Osteocyte (in vitro differentiated cells): Measurements from ENCODE around the gene SPSB3. TPM values are rescaled to one million over a fixed set of nuclear protein-coding genes. Genes with fewer than 3 reads are reported as not detected.

Experiments used
- DNase-seq: peaks from one replicate; pipeline ENCODE4 v3.0.0; 2021; ENCODE audit warnings: mixed read lengths; ENCODE audit not compliant: unreplicated experiment; ENCODE audit errors: extremely low spot score
- H3K27ac Mint-ChIP-seq: one replicate; pipeline ENCODE4 v1.8.0; 2021; ENCODE audit warnings: mild to moderate bottlenecking, mixed read lengths; ENCODE audit not compliant: unreplicated experiment
- H3K27me3 Mint-ChIP-seq: one replicate; pipeline ENCODE4 v1.8.0; 2021; ENCODE audit warnings: mixed read lengths; ENCODE audit not compliant: unreplicated experiment
- H3K36me3 Mint-ChIP-seq: one replicate; pipeline ENCODE4 v1.8.0; 2021; ENCODE audit warnings: mixed read lengths; ENCODE audit not compliant: unreplicated experiment
- H3K4me1 Mint-ChIP-seq: one replicate; pipeline ENCODE4 v1.8.0; 2021; ENCODE audit warnings: mixed read lengths; ENCODE audit not compliant: unreplicated experiment
- H3K4me3 Mint-ChIP-seq: one replicate; pipeline ENCODE4 v1.8.0; 2021; ENCODE audit warnings: mild to moderate bottlenecking, moderate library complexity, mixed read lengths; ENCODE audit not compliant: unreplicated experiment
- H3K9me3 Mint-ChIP-seq: one replicate; pipeline ENCODE4 v1.8.0; 2021; ENCODE audit warnings: mixed read lengths; ENCODE audit not compliant: unreplicated experiment
- CTCF ChIP-seq: fragments of 200-600 bp; sonication (generic); IDR thresholded peaks from 2 replicates; pipeline ENCODE4 v1.5.0; 2021; ENCODE audit warnings: antibody characterized with exemption, mild to moderate bottlenecking, moderate library complexity
- total RNA-seq: library from RNA; stranded (reverse); gene quantifications from 2 replicates; pipeline ENCODE4 v1.2.1, GENCODE V29; 2021

The SPSB3 gene
- total RNA-seq, 1 donor from 2014 or later = 53.4 TPM

- Mint-ChIP-seq H3K4me3 (no peak overlapping the region), H3K27ac (no peak overlapping the region), H3K4me1 (peaks cover 24% of the 10 kb centered on the region), H3K36me3 (peaks cover 2% of the 10 kb centered on the region), H3K27me3 (no peaks in the 10 kb centered on the region), H3K9me3 (no peaks in the 10 kb centered on the region)
- no peak for TF ChIP-seq CTCF
- DNase-seq = no peak
Observed at GRCh38 chr16:1776991-1777374, 5.4 kb downstream of the SPSB3 start.

GRCh38 chr16:1776672-1776955 lies 5.8 kb downstream of the SPSB3 start:
- Mint-ChIP-seq H3K9me3 (no peaks in the 10 kb centered on the region), H3K27ac (no peak overlapping the region), H3K36me3 (peaks cover 2% of the 10 kb centered on the region), H3K27me3 (no peaks in the 10 kb centered on the region), H3K4me3 (no peak overlapping the region), H3K4me1 (peaks cover 25% of the 10 kb centered on the region)
- DNase-seq = no peak
- no peak for TF ChIP-seq CTCF

GRCh38 chr16:1775846-1776671 lies 6.3 kb downstream of the SPSB3 start:
- Mint-ChIP-seq H3K27me3 (no peaks in the 10 kb centered on the region), H3K9me3 (no peaks in the 10 kb centered on the region), H3K27ac (no peak overlapping the region), H3K36me3 (peaks cover 2% of the 10 kb centered on the region), H3K4me1 (peaks cover 19% of the 10 kb centered on the region), H3K4me3 (no peak overlapping the region)
- DNase-seq = no peak
- TF ChIP-seq CTCF = no peak

- Mint-ChIP-seq H3K36me3 (peaks cover 2% of the 10 kb centered on the region), H3K4me1 (peaks cover 20% of the 10 kb centered on the region), H3K27me3 (no peaks in the 10 kb centered on the region), H3K9me3 (no peaks in the 10 kb centered on the region), H3K4me3 (peak overlapping the region; percentile 22), H3K27ac (no peak overlapping the region)
- no peak for TF ChIP-seq CTCF
- no peak for DNase-seq
Observed at GRCh38 chr16:1775006-1775845, 7.1 kb downstream of the SPSB3 start.

GRCh38 chr16:1774448-1774780 lies 8.0 kb downstream of the SPSB3 start:
- H3K9me3 Mint-ChIP-seq = no peaks in the 10 kb centered on the region
- no peak for DNase-seq
- H3K36me3 Mint-ChIP-seq = peaks cover 2% of the 10 kb centered on the region
- peak overlapping the region; percentile 14 for H3K4me3 Mint-ChIP-seq
- H3K27me3 Mint-ChIP-seq = no peaks in the 10 kb centered on the region
- peaks cover 22% of the 10 kb centered on the region for H3K4me1 Mint-ChIP-seq
- no peak overlapping the region for H3K27ac Mint-ChIP-seq
- no peak for TF ChIP-seq CTCF
